Activated B cell treated with CpG ODN at 0.5 μM for 24 hours (primary cell): ENCODE data around the gene MIEF1. TPM values are rescaled to one million over a fixed set of nuclear protein-coding genes. Genes with fewer than 3 reads are reported as not detected.

Source experiments
- ATAC-seq: fragments of 200-7000 bp; cut with Tn5 transposase; one replicate; pipeline ENCODE4 v1.10.0; 2021; ENCODE audit warnings: low read depth, mild to moderate bottlenecking, moderate library complexity
- CTCF ChIA-PET: fragments of 350-600 bp; sonication (Branson Sonifier 250); formaldehyde crosslinking; loops from one replicate; lab custom pipeline; 2021; ENCODE audit warnings: antibody characterized with exemption; lab: Charles Lee
- POLR2A ChIA-PET: fragments of 350-600 bp; sonication (Branson Sonifier 250); formaldehyde crosslinking; loops from one replicate; lab custom pipeline; 2021; ENCODE audit warnings: antibody characterized with exemption; lab: Charles Lee
- DNase-seq: peaks from one replicate; pipeline ENCODE4 v3.0.0; 2022
- H3K27ac Mint-ChIP-seq: one replicate; pipeline ENCODE4 v1.8.0; 2020; ENCODE audit warnings: mixed read lengths
- H3K27me3 Mint-ChIP-seq: one replicate; pipeline ENCODE4 v1.8.0; 2021; ENCODE audit warnings: mixed read lengths
- H3K36me3 Mint-ChIP-seq: one replicate; pipeline ENCODE4 v1.8.0; 2021; ENCODE audit warnings: low read depth, mixed read lengths
- H3K4me1 Mint-ChIP-seq: one replicate; pipeline ENCODE4 v1.8.0; 2021; ENCODE audit warnings: mixed read lengths
- H3K4me3 Mint-ChIP-seq: one replicate; pipeline ENCODE4 v1.8.0; 2020; ENCODE audit warnings: mild to moderate bottlenecking, mixed read lengths
- H3K9me3 Mint-ChIP-seq: one replicate; pipeline ENCODE4 v1.8.0; 2020; ENCODE audit warnings: mixed read lengths
- intact Hi-C: fragments of 100-400 bp; cut with micrococcal nuclease; formaldehyde crosslinking; loops from one replicate; pipeline ENCODE4 v1.15.1; 2024
- total RNA-seq: library from RNA; stranded (reverse); gene quantifications from 2 replicates; pipeline ENCODE4 v1.2.3, GENCODE V29; 2022
- TF ChIP-seq, protein P1 (sequence below): fragments of 200-600 bp; IDR thresholded peaks from one replicate; pipeline ENCODE4 v1.8.0; 2022; ENCODE audit warnings: antibody characterized with exemption, mild to moderate bottlenecking

MIEF1 gene
- total RNA-seq, 1 donor from 2014 or later, result 41.3 TPM

DNA sequence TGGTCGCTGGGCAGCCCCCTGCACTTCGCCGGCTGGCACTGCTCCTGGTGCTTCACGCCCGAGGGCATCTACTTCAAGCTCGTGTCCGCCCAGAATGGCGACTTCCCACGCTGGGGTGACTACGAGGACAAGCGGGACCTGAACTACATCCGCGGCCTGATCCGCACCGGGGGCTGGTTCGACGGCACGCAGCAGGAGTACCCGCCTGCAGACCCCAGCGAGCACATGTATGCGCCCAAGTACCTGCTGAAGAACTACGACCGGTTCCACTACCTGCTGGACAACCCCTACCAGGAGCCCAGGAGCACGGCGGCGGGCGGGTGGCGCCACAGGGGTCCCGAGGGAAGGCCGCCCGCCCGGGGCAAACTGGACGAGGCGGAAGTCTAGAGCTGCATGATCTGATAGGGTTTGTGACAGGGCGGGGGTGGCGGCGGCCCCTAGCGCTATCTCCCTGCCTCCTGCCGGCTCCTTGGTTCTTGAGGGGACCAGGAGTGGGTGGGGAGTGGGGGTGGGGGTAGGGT, 13.5 kb upstream of the MIEF1 start:
- no peak overlapping the region for H3K27ac Mint-ChIP-seq
- H3K4me3 Mint-ChIP-seq, result no peak overlapping the region
- TF ChIP-seq, protein P1, sequence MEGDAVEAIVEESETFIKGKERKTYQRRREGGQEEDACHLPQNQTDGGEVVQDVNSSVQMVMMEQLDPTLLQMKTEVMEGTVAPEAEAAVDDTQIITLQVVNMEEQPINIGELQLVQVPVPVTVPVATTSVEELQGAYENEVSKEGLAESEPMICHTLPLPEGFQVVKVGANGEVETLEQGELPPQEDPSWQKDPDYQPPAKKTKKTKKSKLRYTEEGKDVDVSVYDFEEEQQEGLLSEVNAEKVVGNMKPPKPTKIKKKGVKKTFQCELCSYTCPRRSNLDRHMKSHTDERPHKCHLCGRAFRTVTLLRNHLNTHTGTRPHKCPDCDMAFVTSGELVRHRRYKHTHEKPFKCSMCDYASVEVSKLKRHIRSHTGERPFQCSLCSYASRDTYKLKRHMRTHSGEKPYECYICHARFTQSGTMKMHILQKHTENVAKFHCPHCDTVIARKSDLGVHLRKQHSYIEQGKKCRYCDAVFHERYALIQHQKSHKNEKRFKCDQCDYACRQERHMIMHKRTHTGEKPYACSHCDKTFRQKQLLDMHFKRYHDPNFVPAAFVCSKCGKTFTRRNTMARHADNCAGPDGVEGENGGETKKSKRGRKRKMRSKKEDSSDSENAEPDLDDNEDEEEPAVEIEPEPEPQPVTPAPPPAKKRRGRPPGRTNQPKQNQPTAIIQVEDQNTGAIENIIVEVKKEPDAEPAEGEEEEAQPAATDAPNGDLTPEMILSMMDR, result no peak
- CTCF ChIA-PET, result interaction anchor here (0.7 to 2.2 kb wide), 2 partner anchors 42 to 52 kb away, joined by 4 to 6 read pairs; no protein-coding TSS in a partner anchor
- H3K4me1 Mint-ChIP-seq, result peaks cover 19% of the 10 kb centered on the region
- H3K36me3 Mint-ChIP-seq, result peaks cover 20% of the 10 kb centered on the region
- no peaks in the 10 kb centered on the region for H3K9me3 Mint-ChIP-seq
- ATAC-seq (no peak), DNase-seq (no peak)
- intact Hi-C loops, result no loop called here
- H3K27me3 Mint-ChIP-seq, result no peaks in the 10 kb centered on the region
- POLR2A ChIA-PET, result interaction anchor here (1.3 to 2.0 kb wide), 2 partner anchors 11 to 31 kb away, joined by 3 to 11 read pairs; partner anchors contain the start of gene ATF4

GRCh38 chr22:39489094-39490068, 12.7 kb upstream of the MIEF1 start:
- intact Hi-C loops, result loop anchor here (1.0 to 2.0 kb wide), 4 partner anchors 13 to 43 kb away; partner anchors contain the start of genes ATF4, MIEF1 and RPS19BP1
- Mint-ChIP-seq H3K36me3 (peaks cover 20% of the 10 kb centered on the region), H3K27ac (peak overlapping the region; percentile 13), H3K4me1 (peaks cover 19% of the 10 kb centered on the region), H3K4me3 (peak overlapping the region; percentile 17), H3K9me3 (no peaks in the 10 kb centered on the region), H3K27me3 (no peaks in the 10 kb centered on the region)
- DNase-seq (no peak), ATAC-seq (no peak)
- CTCF ChIA-PET, result interaction anchor here (0.7 to 2.2 kb wide), 4 partner anchors 40 to 52 kb away, joined by 4 to 6 read pairs (median 6); no protein-coding TSS in a partner anchor
- POLR2A ChIA-PET, result interaction anchor here (0.6 to 2.6 kb wide), 13 partner anchors 12 to 1532 kb away, joined by 3 to 11 read pairs (median 3); partner anchors contain the start of genes ATF4, MIEF1, RPL3 and TAB1
- TF ChIP-seq, protein P1, result no peak

GRCh38 chr22:39490135-39490798, 11.8 kb upstream of the MIEF1 start:
- Mint-ChIP-seq H3K4me3 (peak overlapping the region; percentile 17), H3K9me3 (no peaks in the 10 kb centered on the region), H3K27ac (peak overlapping the region; percentile 13), H3K36me3 (peaks cover 20% of the 10 kb centered on the region), H3K4me1 (peaks cover 23% of the 10 kb centered on the region), H3K27me3 (no peaks in the 10 kb centered on the region)
- TF ChIP-seq, protein P1, result no peak
- intact Hi-C loops, result loop anchor here (1.0 to 2.0 kb wide), 4 partner anchors 12 to 43 kb away; partner anchors contain the start of genes ATF4, MIEF1 and RPS19BP1
- ChIA-PET CTCF (interaction anchor here (1.1 to 2.2 kb wide), 4 partner anchors 20 to 53 kb away, joined by 3 to 6 read pairs (median 6); no protein-coding TSS in a partner anchor), POLR2A (interaction anchor here (0.6 to 2.6 kb wide), 13 partner anchors 12 to 1531 kb away, joined by 3 to 11 read pairs (median 3); partner anchors contain the start of genes ATF4, MIEF1, RPL3 and TAB1)
- DNase-seq (peak; percentile 55), ATAC-seq (peak; percentile 99)

DNA sequence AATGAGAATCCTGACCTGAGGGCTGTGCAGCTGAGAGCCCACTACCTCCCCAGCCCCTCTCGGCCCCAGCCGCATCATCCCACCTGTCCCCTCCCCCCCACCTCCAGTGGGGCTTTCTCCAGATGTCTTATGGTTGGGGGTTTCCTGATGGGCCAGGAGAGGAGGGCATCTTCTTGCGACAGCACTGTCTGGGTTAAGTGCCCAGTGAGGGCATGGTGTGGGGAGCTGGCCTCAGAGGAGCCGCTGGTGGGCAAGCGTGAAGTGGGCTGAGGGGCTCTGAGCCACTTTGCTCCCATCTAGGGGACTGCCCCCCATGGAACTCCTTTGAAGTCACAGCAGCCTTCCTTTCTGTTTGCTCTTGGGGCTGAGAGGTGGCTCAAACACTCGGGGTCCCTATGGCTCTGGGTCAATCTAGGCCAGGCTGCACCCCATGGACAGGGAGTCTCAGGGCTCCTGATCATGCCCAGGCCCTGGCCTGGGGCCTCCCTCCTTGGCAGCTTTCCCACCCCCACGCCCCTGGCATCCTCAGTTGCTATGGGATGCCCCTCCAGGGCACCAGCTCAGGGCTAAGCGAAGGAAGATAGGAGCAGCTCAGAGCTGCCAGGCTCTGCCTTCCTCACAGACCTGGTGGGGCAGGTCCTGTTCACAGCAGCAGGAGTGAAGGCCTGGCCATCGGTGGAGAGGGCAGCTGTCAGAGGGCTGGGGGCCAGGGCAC, 11.0 kb upstream of the MIEF1 start:
- Mint-ChIP-seq H3K36me3 (peaks cover 20% of the 10 kb centered on the region), H3K9me3 (no peaks in the 10 kb centered on the region), H3K27me3 (no peaks in the 10 kb centered on the region), H3K27ac (no peak overlapping the region), H3K4me3 (no peak overlapping the region), H3K4me1 (peaks cover 27% of the 10 kb centered on the region)
- ATAC-seq (no peak), DNase-seq (no peak)
- ChIA-PET CTCF (interaction anchor here (0.7 to 1.3 kb wide), 4 partner anchors 19 to 544 kb away, joined by 3 to 6 read pairs (median 4); no protein-coding TSS in a partner anchor), POLR2A (interaction anchor here (0.7 to 2.6 kb wide), 10 partner anchors 11 to 171 kb away, joined by 3 to 11 read pairs (median 4); partner anchors contain the start of genes ATF4, MIEF1 and RPL3)
- TF ChIP-seq, protein P1, result no peak
- intact Hi-C loops, result loop anchor here (1.0 to 2.0 kb wide), 4 partner anchors 11 to 44 kb away; partner anchors contain the start of genes ATF4, MIEF1 and RPS19BP1
